Fibroblast of the aortic adventitia (primary cell): Measurements from ENCODE around the gene DCANP1. TPM values are rescaled to one million over a fixed set of nuclear protein-coding genes. Genes with fewer than 3 reads are reported as not detected.

Source experiments
- DNase-seq: peaks from one replicate; pipeline ENCODE4 v3.0.0-alpha.2; 2010; ENCODE audit warnings: low read depth
- H3K4me3 ChIP-seq: 2 replicates; pipeline ENCODE4 v1.5.1; 2011; ENCODE audit warnings: low read depth, mild to moderate bottlenecking, control low read depth, low read length, moderate library complexity
- CTCF ChIP-seq: IDR thresholded peaks from 2 replicates; pipeline ENCODE4 v1.5.1; 2011; ENCODE audit warnings: mild to moderate bottlenecking, low read length, control low read depth, inconsistent platforms; ENCODE audit not compliant: insufficient read depth
- total RNA-seq: library from RNA; depleted of rRNA; stranded (reverse); fragments of >200 nt; gene quantifications from 2 replicates; pipeline ENCODE4 v1.2.3, GENCODE V29; 2012; ENCODE audit warnings: low replicate concordance

The DCANP1 gene
- total RNA-seq, 1 donor: not detected

GRCh38 chr5:135480511-135480910 is 33.4 kb upstream of the DCANP1 start:
- no peak for TF ChIP-seq CTCF
- DNase-seq: no peak
- no peak overlapping the region for H3K4me3 ChIP-seq

GRCh38 chr5:135478938-135479337 is 31.8 kb upstream of the DCANP1 start:
- TF ChIP-seq CTCF: no peak
- DNase-seq: no peak
- H3K4me3 ChIP-seq: no peak overlapping the region

- H3K4me3 ChIP-seq: no peak overlapping the region
- TF ChIP-seq CTCF: no peak
- no peak for DNase-seq
These were observed 30.5 kb upstream of the DCANP1 start for GRCh38 chr5:135477613-135478066.

- H3K4me3 ChIP-seq: no peak overlapping the region
- TF ChIP-seq CTCF: no peak
- DNase-seq: no peak
These were observed 29.8 kb upstream of the DCANP1 start for GRCh38 chr5:135476615-135477581.

- TF ChIP-seq CTCF: no peak
- DNase-seq: no peak
- H3K4me3 ChIP-seq: no peak overlapping the region
These were observed 27.0 kb upstream of the DCANP1 start for GRCh38 chr5:135473956-135474670.

GRCh38 chr5:135472141-135472540 is 25.0 kb upstream of the DCANP1 start:
- DNase-seq: no peak
- TF ChIP-seq CTCF: no peak
- no peak overlapping the region for H3K4me3 ChIP-seq
